ELR (cell line): ENCODE measurements around the gene SCGB3A2.

Experiments used
- DNase-seq: peaks from one replicate; pipeline ENCODE4 v3.0.0-alpha.2; 2015; ENCODE audit warnings: low read depth

SCGB3A2 gene

DNA sequence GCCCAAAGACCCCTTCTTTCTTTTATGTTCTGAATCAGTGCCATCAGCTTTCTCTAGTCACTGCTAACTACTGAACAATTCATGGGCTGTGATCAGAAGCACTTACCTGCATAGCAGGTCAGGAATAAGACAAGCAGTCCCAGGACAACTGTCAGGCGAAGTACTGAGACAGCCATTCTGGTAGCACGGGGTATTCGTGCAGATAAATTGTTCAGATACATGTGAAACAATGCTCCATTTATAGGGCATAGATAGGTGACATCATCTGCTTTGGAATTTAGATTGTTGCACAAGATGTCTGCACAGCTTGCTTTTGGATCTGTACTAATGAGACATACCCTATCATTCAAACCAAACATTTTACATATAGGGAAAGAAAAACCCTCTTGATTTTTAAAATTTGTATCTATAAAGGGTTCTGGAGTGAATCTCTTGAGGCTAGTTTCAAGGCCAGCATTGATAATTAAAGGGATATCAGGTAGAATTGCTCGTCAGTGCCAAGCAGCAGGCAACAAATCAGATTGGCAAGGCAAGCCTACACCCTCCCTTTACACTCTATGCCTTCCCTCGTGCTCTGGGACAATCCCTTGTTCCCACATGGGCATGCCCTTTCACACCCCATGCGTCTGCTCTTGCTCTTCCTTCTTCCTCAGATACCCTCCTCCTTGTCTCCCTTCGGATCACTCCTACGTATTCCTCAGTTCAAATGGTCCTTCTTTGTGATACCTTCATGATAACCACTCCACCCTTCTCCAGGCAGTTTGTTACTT is 28.0 kb downstream of the SCGB3A2 start, which contains the start of gene C5orf46:
Gene C5orf46, minus strand, starts transcription at position 213 of the 770 bp plus-strand sequence. Its CDS starts 37 bp downstream, at position 176.
- peak; percentile 63 for DNase-seq

DNA sequence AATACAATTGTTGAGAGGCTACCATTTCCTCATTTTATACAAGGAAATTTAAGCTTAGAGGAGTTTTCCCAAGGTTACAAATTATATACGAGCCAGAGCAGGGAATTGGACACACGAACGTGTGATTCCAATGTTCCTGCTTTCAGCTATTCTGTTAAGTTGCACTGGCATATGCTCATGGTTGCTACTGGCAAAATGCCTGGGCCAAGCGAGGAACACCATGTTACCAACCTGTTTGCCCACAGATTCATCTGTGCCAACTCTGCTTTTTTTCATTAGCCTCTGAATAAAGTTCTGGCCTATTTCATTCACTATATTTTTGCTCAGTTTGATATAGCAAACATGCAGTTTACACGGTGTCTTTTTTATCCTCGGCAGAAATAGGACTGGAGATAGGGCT is 32.9 kb downstream of the SCGB3A2 start:
- DNase-seq: no peak

DNA sequence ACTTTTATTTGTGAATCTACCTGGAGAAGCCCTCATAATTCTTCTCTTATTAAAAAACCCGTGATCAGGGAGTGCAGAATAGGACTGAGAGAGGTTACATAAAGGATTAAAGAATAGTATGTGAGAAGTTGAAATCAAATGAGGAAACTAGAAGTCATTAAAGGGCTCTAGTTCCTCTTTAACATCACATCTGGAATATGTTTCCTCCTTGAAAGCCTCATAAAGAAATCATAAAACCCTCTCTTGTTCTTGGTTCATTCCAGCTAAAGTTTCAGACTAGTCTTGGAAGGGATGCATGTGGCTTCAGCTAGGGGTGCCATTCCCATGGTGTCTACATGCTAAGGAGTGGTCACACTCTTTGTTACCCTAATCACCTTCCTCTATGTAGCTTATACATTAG is 33.5 kb downstream of the SCGB3A2 start:
- DNase-seq: no peak

DNA sequence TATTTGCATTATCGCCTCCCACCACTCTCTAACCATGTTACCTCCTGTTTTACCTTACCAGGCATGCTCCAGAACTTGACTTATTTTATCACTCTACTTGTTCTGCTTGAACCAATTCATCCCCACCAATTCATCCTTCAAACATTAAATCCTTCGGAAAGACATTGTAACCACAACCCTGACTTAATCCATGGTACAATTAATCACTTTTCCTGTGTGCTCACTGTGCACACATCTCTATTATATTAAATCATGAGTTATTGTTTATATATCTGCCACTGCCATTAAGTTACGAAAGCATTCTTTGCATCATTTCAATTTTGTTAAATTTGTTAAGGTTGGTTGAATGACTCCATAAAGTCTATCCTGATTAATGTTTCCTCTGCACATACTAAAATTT is 35.3 kb downstream of the SCGB3A2 start:
- DNase-seq: peak; percentile 27

DNA sequence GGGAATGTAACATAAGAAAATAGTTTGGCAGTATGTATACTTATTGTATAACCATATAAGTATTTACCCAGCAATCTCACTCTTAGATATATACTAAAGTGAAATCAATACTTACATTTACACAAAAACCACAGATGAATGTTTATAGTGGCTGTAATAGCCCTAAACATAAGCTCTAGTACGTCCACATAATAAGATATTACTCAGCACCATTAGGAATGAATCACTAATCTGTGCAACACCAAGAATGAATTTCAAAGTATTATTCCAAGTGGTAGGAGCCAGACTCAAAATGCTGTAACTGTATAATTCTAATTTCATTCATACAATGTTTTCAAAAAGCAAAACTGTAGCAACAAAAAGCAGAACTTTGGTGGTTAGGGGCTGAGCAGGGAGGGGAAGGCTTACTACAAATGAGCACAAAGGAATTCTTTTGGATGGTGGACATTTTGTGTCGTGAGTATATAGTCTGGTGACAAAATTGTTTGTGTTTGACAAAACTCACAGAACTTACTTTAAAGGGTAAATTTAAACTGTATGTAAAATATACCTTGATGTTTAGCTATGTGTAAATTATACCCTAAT is 39.7 kb downstream of the SCGB3A2 start:
- DNase-seq: peak; percentile 34

DNA sequence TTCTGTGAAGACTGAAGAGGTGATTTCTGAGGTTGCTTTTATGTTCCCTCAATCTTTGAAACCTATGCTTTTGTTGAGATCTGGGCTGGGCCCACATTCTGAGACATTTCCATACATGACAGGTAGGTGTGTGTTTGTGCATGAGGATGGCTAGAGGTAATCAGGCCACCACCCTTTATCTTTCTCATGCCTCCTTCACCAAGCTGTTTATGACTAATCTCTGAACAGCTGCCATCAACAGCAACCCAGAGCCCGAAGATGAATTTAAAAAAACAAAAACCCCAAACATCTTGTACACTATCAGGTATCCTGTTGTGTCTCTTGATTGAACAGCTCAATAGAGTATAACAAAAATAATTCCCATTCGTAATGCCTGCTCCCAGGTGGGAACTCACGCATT is 40.4 kb downstream of the SCGB3A2 start:
- DNase-seq: no peak

DNA sequence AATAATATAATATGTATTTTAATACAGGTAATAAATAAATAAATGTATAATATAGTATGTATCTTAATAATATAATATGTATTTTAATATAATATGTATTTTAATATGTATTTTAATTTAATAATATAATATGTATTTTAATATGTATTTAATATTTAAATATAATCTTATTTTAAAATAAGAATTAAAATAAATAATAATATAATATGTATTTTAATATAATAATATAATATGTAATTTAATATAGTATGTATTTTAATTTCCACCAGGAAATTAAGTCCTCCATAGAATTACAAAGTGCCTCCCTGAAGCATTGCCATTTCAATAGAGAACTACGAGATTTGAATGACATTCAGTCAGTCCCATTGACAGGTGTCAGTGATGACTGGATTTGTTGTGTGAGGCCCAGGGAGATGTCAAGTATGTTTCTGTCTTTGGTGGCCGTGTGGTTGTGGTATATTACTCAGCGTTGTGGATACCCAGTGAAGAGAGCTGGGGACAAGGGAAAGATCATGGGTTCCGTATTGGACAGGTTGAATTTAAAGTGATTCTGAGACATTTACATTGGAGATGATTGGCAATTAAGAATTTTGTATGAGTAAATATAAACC is 42.0 kb downstream of the SCGB3A2 start:
- DNase-seq: no peak

DNA sequence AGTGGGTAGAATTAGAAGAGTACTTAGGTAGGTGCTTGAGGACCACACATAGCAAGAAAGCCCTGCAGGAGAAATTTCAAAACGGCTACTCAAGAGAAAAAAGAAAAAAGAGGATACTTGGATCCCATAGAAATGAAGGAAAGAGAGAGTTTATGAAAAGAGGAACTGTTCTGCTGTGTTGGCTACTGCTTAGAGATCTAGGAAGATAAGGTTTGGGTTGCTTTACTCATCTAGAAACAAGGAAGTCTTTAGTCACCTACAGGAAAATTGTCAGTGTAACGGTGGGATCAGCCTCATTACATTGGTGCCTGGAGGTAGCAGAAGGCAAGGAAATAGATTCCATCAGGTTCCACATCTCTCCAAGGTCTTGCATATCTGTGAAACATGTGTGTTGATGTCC is 42.6 kb downstream of the SCGB3A2 start:
- DNase-seq: no peak

DNA sequence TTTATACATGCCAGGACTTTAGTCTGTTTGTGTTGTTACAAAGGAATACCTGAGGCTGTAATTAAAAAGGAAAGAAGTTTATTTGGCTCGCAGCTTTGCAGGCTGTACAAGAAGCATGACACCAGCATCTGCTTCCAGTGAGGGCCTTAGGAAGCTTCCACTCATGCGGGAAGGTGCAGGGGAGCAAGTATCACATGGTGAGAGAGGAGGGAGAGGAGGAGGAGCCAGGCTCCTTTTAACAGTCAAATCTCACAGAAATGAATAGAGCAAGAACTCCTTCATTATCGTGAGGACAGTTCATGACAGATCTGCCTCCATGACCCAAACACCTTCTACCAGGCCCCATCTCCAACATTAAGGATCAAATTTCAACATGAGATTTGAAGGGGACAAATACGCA is 46.5 kb downstream of the SCGB3A2 start:
- no peak for DNase-seq

DNA sequence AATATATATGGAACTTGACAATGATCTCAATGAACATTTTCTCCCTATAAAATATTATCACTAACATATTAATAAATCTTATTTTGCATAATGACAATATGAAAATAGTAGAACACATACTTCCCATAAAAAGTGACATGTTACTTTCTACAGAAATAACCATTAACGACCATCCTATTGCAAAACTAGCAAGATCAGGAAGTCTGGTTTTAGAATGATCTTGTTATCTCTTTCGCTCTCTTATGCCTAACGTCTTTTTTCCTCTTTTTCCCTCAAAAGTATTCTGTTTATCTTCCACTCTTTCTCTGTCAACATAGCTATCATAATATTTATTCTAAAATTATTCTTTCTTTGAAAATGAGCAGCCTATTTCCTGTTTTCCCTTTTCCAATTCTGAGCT is 49.4 kb downstream of the SCGB3A2 start:
- no peak for DNase-seq

DNA sequence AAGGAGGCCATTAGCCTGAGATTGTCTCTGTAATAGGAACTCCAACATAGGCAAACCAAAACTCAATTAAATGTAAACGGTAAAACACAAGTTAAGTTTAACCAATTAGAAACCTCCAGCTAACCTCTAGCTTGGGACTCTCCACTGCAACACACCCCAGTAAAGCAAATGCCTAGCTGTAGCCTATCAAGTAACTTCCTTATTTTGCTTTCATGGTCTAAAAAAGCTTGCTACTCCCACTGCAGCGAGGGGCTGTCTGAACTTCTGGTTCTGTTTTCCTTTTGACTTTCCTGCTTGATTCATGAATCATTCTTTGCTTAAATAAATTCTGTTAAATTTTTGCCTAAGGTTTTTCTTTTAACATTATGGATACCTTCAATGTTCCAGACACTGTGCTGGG is 52.3 kb downstream of the SCGB3A2 start:
- no peak for DNase-seq
